K562 (cell line): ENCODE measurements around the gene POLN. TPM values are rescaled to one million over a fixed set of nuclear protein-coding genes. Genes with fewer than 3 reads are reported as not detected.

ENCODE experiments used
- ATAC-seq: fragments of 200-7000 bp; cut with Tn5 transposase; 3 replicates; pipeline ENCODE4 v1.9.1; 2020; ENCODE audit warnings: moderate library complexity
- BruUV-seq: library from RNA; stranded (reverse); fragments of 400-500 nt; replicated peaks from 2 replicates; lab custom pipeline; 2021; lab: Mats Ljungman, UMichigan
- CTCF ChIA-PET: fragments of 300-600 bp; formaldehyde crosslinking; extraction: SDS; loops from one replicate; lab custom pipeline; 2021; ENCODE audit warnings: low intra/inter-chr PET ratio; lab: Yijun Ruan, JAX
- POLR2A ChIA-PET: fragments of 300-600, 350-650 bp; sonication (Branson Sonifier 250); formaldehyde crosslinking; extraction: SDS; loops from one replicate; lab custom pipeline; 2021; ENCODE audit warnings: antibody characterized with exemption, inconsistent platforms; lab: Yijun Ruan, JAX
- DNase-seq, 4 experiments: peaks; one replicate each; pipeline versions ENCODE4 v3.0.0 to v3.0.0-alpha.2; 2011 to 2018; ENCODE audit warnings: low spot score in 3 of 4, mixed read lengths in 3 of 4; ENCODE audit errors: extremely low read depth in 1 of 4
- FAIRE-seq: peaks from 2 replicates; lab custom pipeline; 2011; peaks lifted over from hg19 to GRCh38; lab: Jason Lieb, UNC
- H2AFZ ChIP-seq: 2 replicates; pipeline ENCODE4 v1.6.0; 2011; ENCODE audit warnings: low read depth, low read length, control low read depth, inconsistent platforms
- H3K27ac ChIP-seq: fragments of 200-600 bp; 3 replicates; pipeline ENCODE4 v1.8.0; 2011; ENCODE audit warnings: low read depth, mild to moderate bottlenecking, control low read depth, inconsistent platforms, low read length, moderate library complexity, mixed read lengths; ENCODE audit errors: extremely low read depth
- H3K27me3 ChIP-seq, 2 experiments: fragments of 300-600 bp in 1 of 2; 2 replicates in 1 of 2; 3 replicates in 1 of 2; pipeline versions ENCODE4 v1.6.0 to v1.8.0; 2011; ENCODE audit warnings: inconsistent platforms in 2 of 2, low read length in 2 of 2, mild to moderate bottlenecking in 1 of 2, mixed read lengths in 1 of 2, moderate library complexity in 1 of 2; ENCODE audit not compliant: control insufficient read depth in 2 of 2, insufficient read depth in 2 of 2
- H3K36me3 ChIP-seq: fragments of 300-600 bp; 3 replicates; pipeline ENCODE4 v1.8.0; 2011; ENCODE audit warnings: mild to moderate bottlenecking, low read length, inconsistent platforms; ENCODE audit not compliant: control insufficient read depth, insufficient read depth
- H3K4me1 ChIP-seq, 2 experiments: fragments of 200-600 bp in 1 of 2; replicated peaks in 1 of 2; 2 replicates in 1 of 2; 3 replicates in 1 of 2; pipeline versions ENCODE4 v1.5.1 to v1.8.0; 2011; ENCODE audit warnings: inconsistent platforms in 2 of 2, low read length in 2 of 2, mild to moderate bottlenecking in 1 of 2, mixed read lengths in 1 of 2, moderate library complexity in 1 of 2; ENCODE audit not compliant: control insufficient read depth in 2 of 2, insufficient read depth in 2 of 2
- H3K4me2 ChIP-seq: 2 replicates; pipeline ENCODE4 v1.6.1; 2011; ENCODE audit warnings: low read length, control low read depth, inconsistent platforms, mixed read lengths; ENCODE audit not compliant: insufficient read depth
- H3K4me3 ChIP-seq: fragments of 200-600 bp; sonication (generic), shearing (Covaris generic); 2 replicates; pipeline ENCODE4 v1.5.1; 2016; ENCODE audit warnings: control low read depth, inconsistent platforms
- H3K79me2 ChIP-seq: fragments of 200-600 bp; 3 replicates; pipeline ENCODE4 v1.8.0; 2011; ENCODE audit warnings: low read length, inconsistent platforms; ENCODE audit not compliant: control insufficient read depth, insufficient read depth
- H3K9ac ChIP-seq, 2 experiments: 2 replicates each; pipeline versions ENCODE4 v1.6.0 to v1.6.1; 2011; ENCODE audit warnings: low read depth in 2 of 2, low read length in 2 of 2, control low read depth in 1 of 2, inconsistent platforms in 1 of 2, mild to moderate bottlenecking in 1 of 2, mixed read lengths in 1 of 2; ENCODE audit not compliant: insufficient read depth in 1 of 2
- H3K9me1 ChIP-seq: one replicate; pipeline ENCODE4 v1.6.0; 2011; ENCODE audit warnings: inconsistent platforms, mild to moderate bottlenecking, low read length, moderate library complexity; ENCODE audit not compliant: control insufficient read depth, insufficient read depth
- H3K9me3 ChIP-seq: replicated peaks from 2 replicates; pipeline ENCODE4 v1.5.1; 2011; ENCODE audit warnings: low read depth, low read length, inconsistent platforms; ENCODE audit not compliant: control insufficient read depth, insufficient read depth
- H4K20me1 ChIP-seq: replicated peaks from 2 replicates; pipeline ENCODE4 v1.6.1; 2011; ENCODE audit warnings: low read length, inconsistent platforms, mixed read lengths; ENCODE audit not compliant: control insufficient read depth, insufficient read depth
- ETV6 ChIP-seq, 3 experiments: fragments of 150-350 bp in 1 of 3; sonication (generic) in 1 of 3; formaldehyde crosslinking in 1 of 3; IDR thresholded peaks; 2 replicates each; pipeline versions ENCODE4 v1.6.1 to v1.8.0; 2014 to 2022; ENCODE audit warnings: borderline replicate concordance in 2 of 3, low read depth in 2 of 3, antibody characterized with exemption in 1 of 3, low read length in 1 of 3, mild to moderate bottlenecking in 1 of 3, missing genetic modification reagents in 1 of 3
- WGBS: fragments of 100-300 bp; shearing (Covaris generic); methylation state at CpG from one replicate; pipeline ENCODE4 v1.1.6; 2016; ENCODE audit warnings: low coverage, mixed read lengths; ENCODE audit not compliant: insufficient coverage; ENCODE audit errors: missing lambda C conversion rate; 5-methylcytosine and 5-hydroxymethylcytosine counted together
- in situ Hi-C: fragments of 300-500 bp; cut with MboI; formaldehyde crosslinking; loops from 4 replicates; pipeline ENCODE4 v1.15.0; 2018; ENCODE audit warnings: inconsistent platforms, mixed read lengths
- intact Hi-C: fragments of 100-400 bp; cut with micrococcal nuclease; formaldehyde crosslinking; loops from 2 replicates; pipeline ENCODE4 v1.14.2; 2022
- polyA plus RNA-seq, 8 experiments: library from polyadenylated mRNA; depleted of rRNA in 4 of 8; stranded (reverse) in 5 of 8; unstranded in 3 of 8; fragments of >200 nt; fragmentation: Nextera tagmentation in 2 of 8; fragmentation: Illumina TruSeq in 1 of 8; extraction: Ambion mirVana in 2 of 8; extraction: Trizol in 1 of 8; gene quantifications; 2 replicates each; pipeline versions ENCODE4 v1.2.1 to v1.2.3, GENCODE V29; 2011 to 2014; ENCODE audit warnings: inconsistent platforms in 1 of 8, missing spikeins in 1 of 8
- total RNA-seq, 7 experiments: library from RNA; depleted of rRNA in 6 of 7; stranded (reverse); fragments of >200 nt in 6 of 7; fragmentation: Illumina TruSeq in 2 of 7; extraction: Trizol in 2 of 7; gene quantifications; 2 replicates each; pipeline versions ENCODE4 v1.2.1 to v1.2.3, GENCODE V29; 2011 to 2021; ENCODE audit warnings: low replicate concordance in 1 of 7
- TF ChIP-seq, protein P1 (sequence below): sonication (generic); formaldehyde crosslinking; IDR thresholded peaks from 2 replicates; pipeline ENCODE4 v1.8.1; 2023; ENCODE audit warnings: mild to moderate bottlenecking, missing genetic modification reagents

POLN gene
- total and polyA plus RNA-seq, 9 of the 15 experiments (the other 6 are each of a cell fraction or from before 2014, with no cell fraction given) = 0.08 to 0.91 (median 0.32) TPM

DNA sequence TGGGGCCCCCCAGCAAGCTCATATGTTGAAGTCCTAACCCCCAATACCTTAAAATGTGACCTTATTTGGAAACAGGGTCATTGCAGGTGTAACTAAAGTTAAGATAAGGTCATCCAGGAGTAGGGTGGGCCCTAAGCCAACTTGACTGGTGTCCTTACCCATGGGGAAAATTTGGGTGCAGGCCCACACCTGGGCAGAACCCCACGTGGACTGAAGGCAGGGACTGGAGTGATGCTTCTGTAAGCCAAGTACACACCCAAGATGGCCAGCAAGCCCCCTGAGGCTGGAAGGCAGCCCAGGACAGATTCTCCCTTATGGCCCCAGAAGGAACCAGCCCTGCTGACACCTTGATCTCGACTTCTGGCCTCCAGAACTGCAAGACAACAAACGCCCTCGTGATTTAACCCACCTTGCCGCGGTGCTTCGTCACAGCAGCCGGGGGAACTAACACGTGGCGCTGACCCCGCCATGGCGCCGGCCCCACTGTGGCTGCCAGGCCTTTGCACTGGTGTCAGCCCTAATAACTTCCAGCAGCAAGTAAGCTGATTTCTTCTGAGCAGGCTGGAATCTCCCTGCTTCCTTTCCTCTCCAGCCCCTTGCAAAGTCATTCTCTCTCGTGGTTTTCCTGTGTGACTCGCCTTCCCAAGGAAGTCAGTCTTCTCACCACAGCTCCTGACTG, 43.2 kb upstream of the POLN start:
- TF ChIP-seq, protein P1, sequence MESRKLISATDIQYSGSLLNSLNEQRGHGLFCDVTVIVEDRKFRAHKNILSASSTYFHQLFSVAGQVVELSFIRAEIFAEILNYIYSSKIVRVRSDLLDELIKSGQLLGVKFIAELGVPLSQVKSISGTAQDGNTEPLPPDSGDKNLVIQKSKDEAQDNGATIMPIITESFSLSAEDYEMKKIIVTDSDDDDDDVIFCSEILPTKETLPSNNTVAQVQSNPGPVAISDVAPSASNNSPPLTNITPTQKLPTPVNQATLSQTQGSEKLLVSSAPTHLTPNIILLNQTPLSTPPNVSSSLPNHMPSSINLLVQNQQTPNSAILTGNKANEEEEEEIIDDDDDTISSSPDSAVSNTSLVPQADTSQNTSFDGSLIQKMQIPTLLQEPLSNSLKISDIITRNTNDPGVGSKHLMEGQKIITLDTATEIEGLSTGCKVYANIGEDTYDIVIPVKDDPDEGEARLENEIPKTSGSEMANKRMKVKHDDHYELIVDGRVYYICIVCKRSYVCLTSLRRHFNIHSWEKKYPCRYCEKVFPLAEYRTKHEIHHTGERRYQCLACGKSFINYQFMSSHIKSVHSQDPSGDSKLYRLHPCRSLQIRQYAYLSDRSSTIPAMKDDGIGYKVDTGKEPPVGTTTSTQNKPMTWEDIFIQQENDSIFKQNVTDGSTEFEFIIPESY = peak; percentile 67
- TF ChIP-seq ETV6 (IDR thresholded peaks at IDR 0.05; ENCODE audit: borderline replicate concordance in 1 of 2, low read depth in 2 of 2, low read length in 1 of 2) = no peak
- TF ChIP-seq ETV6 (CRISPR knock-in tag; IDR thresholded peaks at IDR 0.05; ENCODE audit: borderline replicate concordance) = no peak
- intact Hi-C loops (no loop called here), in situ Hi-C loops (no loop called here)
- no peaks in the 10 kb centered on the region for H3K36me3 ChIP-seq
- FAIRE-seq = no peak
- peaks cover 0 to 28% of the 10 kb centered on the region in 2 experiments; a peak in 2 of 5 replicates for H3K4me1 ChIP-seq
- WGBS = 33% methylated on average over 6 of the region's 15 CpGs
- H3K27me3 ChIP-seq = no peaks in the 10 kb centered on the region
- no peak overlapping the region for H3K9ac ChIP-seq
- ChIA-PET CTCF (no interaction called here), POLR2A (interaction anchor here (0.6 kb wide), 2 partner anchors 573 to 1433 kb away, joined by 3 read pairs; partner anchors contain the start of gene SLBP)
- no peak overlapping the region for H3K4me2 ChIP-seq
- H3K27ac ChIP-seq = no peak overlapping the region
- no peak for DNase-seq
- no peak for ATAC-seq
- no TSS peak for BruUV-seq
- H4K20me1 ChIP-seq = no peaks in the 10 kb centered on the region
- H2AFZ ChIP-seq = no peak overlapping the region
- H3K4me3 ChIP-seq = no peak overlapping the region
- no peaks in the 10 kb centered on the region for H3K79me2 ChIP-seq
- H3K9me3 ChIP-seq = no peaks in the 10 kb centered on the region
- peaks cover 2% of the 10 kb centered on the region for H3K9me1 ChIP-seq
